Gastrocnemius medialis (tissue), 4 donors: Measurements from ENCODE around the gene ADAMTS18.

ENCODE experiments used
- POLR2A ChIP-seq, 2 donors: fragments of 450-650 bp; IDR thresholded peaks; one replicate each; pipeline ENCODE4 v1.6.1; 2017; ENCODE audit warnings: antibody characterized with exemption in 2 of 2, mild to moderate bottlenecking in 2 of 2, moderate library complexity in 2 of 2
- TF ChIP-seq, protein P1 (sequence below), 5 experiments: fragments of 450-650 bp in 3 of 5; fragments of 200-600 bp in 2 of 5; sonication (generic) in 2 of 5; IDR thresholded peaks in 4 of 5; conservative IDR thresholded peaks in 1 of 5; 1 replicate in 4 of 5; 2 replicates in 1 of 5; pipeline ENCODE4 v1.5.1; 2016 to 2019; ENCODE audit warnings: antibody characterized with exemption in 5 of 5, mild to moderate bottlenecking in 3 of 5, moderate library complexity in 3 of 5

DNA sequence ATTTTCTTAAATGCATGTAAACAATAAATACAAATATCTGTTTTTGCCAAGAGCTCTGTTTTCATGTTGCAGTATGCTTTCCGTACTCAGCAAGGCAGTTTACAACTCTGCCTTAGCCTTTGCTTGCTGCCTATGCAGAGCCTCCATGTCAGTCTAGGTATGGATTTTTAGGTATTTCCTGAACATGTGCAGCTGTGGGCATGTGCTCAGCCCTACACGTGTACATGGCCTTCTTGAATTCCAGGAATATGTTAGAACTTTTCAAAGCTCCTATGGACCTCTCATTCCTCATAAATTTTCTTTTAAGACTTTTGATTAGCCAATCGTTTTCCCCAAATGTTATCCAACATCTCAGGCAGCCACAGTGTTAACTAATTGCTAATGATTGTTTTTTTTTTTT lies 171.9 kb downstream of the ADAMTS18 start:
- TF ChIP-seq, protein P1, sequence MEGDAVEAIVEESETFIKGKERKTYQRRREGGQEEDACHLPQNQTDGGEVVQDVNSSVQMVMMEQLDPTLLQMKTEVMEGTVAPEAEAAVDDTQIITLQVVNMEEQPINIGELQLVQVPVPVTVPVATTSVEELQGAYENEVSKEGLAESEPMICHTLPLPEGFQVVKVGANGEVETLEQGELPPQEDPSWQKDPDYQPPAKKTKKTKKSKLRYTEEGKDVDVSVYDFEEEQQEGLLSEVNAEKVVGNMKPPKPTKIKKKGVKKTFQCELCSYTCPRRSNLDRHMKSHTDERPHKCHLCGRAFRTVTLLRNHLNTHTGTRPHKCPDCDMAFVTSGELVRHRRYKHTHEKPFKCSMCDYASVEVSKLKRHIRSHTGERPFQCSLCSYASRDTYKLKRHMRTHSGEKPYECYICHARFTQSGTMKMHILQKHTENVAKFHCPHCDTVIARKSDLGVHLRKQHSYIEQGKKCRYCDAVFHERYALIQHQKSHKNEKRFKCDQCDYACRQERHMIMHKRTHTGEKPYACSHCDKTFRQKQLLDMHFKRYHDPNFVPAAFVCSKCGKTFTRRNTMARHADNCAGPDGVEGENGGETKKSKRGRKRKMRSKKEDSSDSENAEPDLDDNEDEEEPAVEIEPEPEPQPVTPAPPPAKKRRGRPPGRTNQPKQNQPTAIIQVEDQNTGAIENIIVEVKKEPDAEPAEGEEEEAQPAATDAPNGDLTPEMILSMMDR (IDR thresholded peaks at IDR 0.05 in 4 of 5, conservative IDR thresholded peaks at IDR 0.05 in 1 of 5), result no peak
- TF ChIP-seq POLR2A (IDR thresholded peaks at IDR 0.05), result no peak
